PC-3 (cell line): ENCODE measurements around the gene SLC2A4RG.

Experiments
- CTCF ChIP-seq: fragments of 300-600 bp; sonication (generic); conservative IDR thresholded peaks from 2 replicates; pipeline ENCODE4 v1.5.1; 2017; ENCODE audit warnings: antibody characterized with exemption, low read depth, mild to moderate bottlenecking, low read length
- EZH2 ChIP-seq: fragments of 300-600 bp; sonication (generic); IDR thresholded peaks from one replicate; pipeline ENCODE4 v1.6.1; 2017; ENCODE audit warnings: antibody characterized with exemption, mild to moderate bottlenecking, low read length; ENCODE audit not compliant: unreplicated experiment

- no peak for TF ChIP-seq CTCF
- TF ChIP-seq EZH2, result no peak
Observed at GRCh38 chr20:63766695-63767426, 27.3 kb downstream of the SLC2A4RG start.
